B cell (primary cell): ENCODE measurements around the gene DPH3. TPM values are rescaled to one million over a fixed set of nuclear protein-coding genes. Genes with fewer than 3 reads are reported as not detected.

ENCODE experiments used
- ATAC-seq: fragments of 200-7000 bp; cut with Tn5 transposase; one replicate; pipeline ENCODE4 v1.10.0; 2021; ENCODE audit warnings: low read depth, mild to moderate bottlenecking, moderate number of reproducible peaks, moderate library complexity
- CTCF ChIA-PET: fragments of 350-600 bp; sonication (Branson Sonifier 250); formaldehyde crosslinking; loops from one replicate; lab custom pipeline; 2021; ENCODE audit warnings: antibody characterized with exemption, inconsistent platforms; lab: Charles Lee
- POLR2A ChIA-PET: fragments of 350-600 bp; sonication (Branson Sonifier 250); formaldehyde crosslinking; loops from one replicate; lab custom pipeline; 2021; ENCODE audit warnings: antibody characterized with exemption; lab: Charles Lee
- DNase-seq: peaks from one replicate; pipeline ENCODE4 v3.0.0; 2013
- H2AFZ ChIP-seq: 2 replicates; pipeline ENCODE4 v1.6.1; 2012; ENCODE audit warnings: mild to moderate bottlenecking, low read depth, low read length; ENCODE audit not compliant: insufficient read depth, poor library complexity, severe bottlenecking
- H3K27ac ChIP-seq, 2 donors: 1 replicate in 1 of 2; 2 replicates in 1 of 2; pipeline ENCODE4 v1.5.1; 2012 to 2013; ENCODE audit warnings: low read length in 2 of 2, mild to moderate bottlenecking in 2 of 2, moderate library complexity in 1 of 2
- H3K27me3 ChIP-seq, 4 experiments: fragments of 200-600 bp in 1 of 4; sonication (generic) in 1 of 4; replicated peaks in 1 of 4; 1 replicate in 2 of 4; 2 replicates in 2 of 4; pipeline versions ENCODE4 v1.6.1 to v1.7.0; 2013 to 2016; ENCODE audit warnings: low read length in 3 of 4, mild to moderate bottlenecking in 2 of 4, mixed read lengths in 1 of 4, moderate library complexity in 1 of 4; ENCODE audit not compliant: insufficient read depth in 4 of 4, control insufficient read depth in 3 of 4; ENCODE audit errors: control extremely low read depth in 1 of 4
- H3K36me3 ChIP-seq, 2 experiments: replicated peaks in 1 of 2; 1 replicate in 1 of 2; 2 replicates in 1 of 2; pipeline versions ENCODE4 v1.6.1 to v1.7.1; 2013; ENCODE audit warnings: low read length in 1 of 2; ENCODE audit not compliant: insufficient read depth in 2 of 2, control insufficient read depth in 1 of 2; ENCODE audit errors: control extremely low read depth in 1 of 2, extremely low read depth in 1 of 2
- H3K4me1 ChIP-seq, 2 donors: fragments of 200-600 bp in 1 of 2; sonication (generic) in 1 of 2; 1 replicate in 1 of 2; 2 replicates in 1 of 2; pipeline versions ENCODE4 v1.5.1 to v1.6.1; 2013 to 2017; ENCODE audit warnings: low read length in 2 of 2; ENCODE audit not compliant: control insufficient read depth in 2 of 2, insufficient read depth in 2 of 2
- H3K4me2 ChIP-seq: replicated peaks from 2 replicates; pipeline ENCODE3; 2012; ENCODE audit warnings: mild to moderate bottlenecking, low read depth, low read length; ENCODE audit not compliant: poor library complexity, severe bottlenecking
- H3K4me3 ChIP-seq, 5 experiments: fragments of 200-600 bp in 1 of 5; sonication (generic) in 1 of 5; 1 replicate in 3 of 5; 2 replicates in 2 of 5; pipeline versions ENCODE4 v1.5.1 to v1.7.0; 2011 to 2016; ENCODE audit warnings: low read length in 4 of 5, mild to moderate bottlenecking in 4 of 5, low read depth in 2 of 5, control low read depth in 1 of 5, moderate library complexity in 1 of 5; ENCODE audit not compliant: insufficient read depth in 1 of 5; ENCODE audit errors: control extremely low read depth in 1 of 5, extremely low read depth in 1 of 5
- H3K79me2 ChIP-seq: fragments of 200-600 bp; sonication (generic); one replicate; pipeline ENCODE4 v1.6.0; 2016; ENCODE audit warnings: low read length; ENCODE audit not compliant: control insufficient read depth, insufficient read depth
- H3K9ac ChIP-seq: fragments of 200-600 bp; sonication (generic); 2 replicates; pipeline ENCODE4 v1.6.1; 2017; ENCODE audit warnings: mild to moderate bottlenecking, low read length, moderate library complexity
- H3K9me3 ChIP-seq, 3 donors: one replicate each; pipeline versions ENCODE4 v1.6.1 to v1.7.1; 2013; ENCODE audit warnings: low read length in 2 of 3; ENCODE audit not compliant: control insufficient read depth in 2 of 3, insufficient read depth in 1 of 3; ENCODE audit errors: control extremely low read depth in 1 of 3
- H4K20me1 ChIP-seq: 2 replicates; pipeline ENCODE4 v1.6.0; 2012; ENCODE audit warnings: mild to moderate bottlenecking, low read length; ENCODE audit not compliant: insufficient read depth, control insufficient read depth, poor library complexity, severe bottlenecking
- H3K27ac Mint-ChIP-seq: one replicate; pipeline ENCODE4 v1.8.0; 2021; ENCODE audit warnings: mixed read lengths
- H3K27me3 Mint-ChIP-seq: one replicate; pipeline ENCODE4 v1.8.0; 2021; ENCODE audit warnings: mixed read lengths
- H3K4me1 Mint-ChIP-seq: one replicate; pipeline ENCODE4 v1.8.0; 2021; ENCODE audit warnings: mixed read lengths
- H3K4me3 Mint-ChIP-seq: one replicate; pipeline ENCODE4 v1.8.0; 2021; ENCODE audit warnings: mixed read lengths
- H3K9me3 Mint-ChIP-seq: one replicate; pipeline ENCODE4 v1.8.0; 2022; ENCODE audit warnings: mixed read lengths; ENCODE audit not compliant: insufficient read depth
- EZH2 ChIP-seq: IDR thresholded peaks from 2 replicates; pipeline ENCODE4 v1.6.1; 2012; ENCODE audit warnings: borderline replicate concordance, low read depth, mild to moderate bottlenecking, moderate library complexity, low read length; ENCODE audit not compliant: insufficient read depth, poor library complexity, severe bottlenecking
- WGBS: methylation state at CpG from one replicate; pipeline ENCODE4 v1.1.5; 2013; ENCODE audit warnings: missing lambda C conversion rate; ENCODE audit not compliant: insufficient coverage; 5-methylcytosine and 5-hydroxymethylcytosine counted together
- intact Hi-C: fragments of 100-400 bp; cut with micrococcal nuclease; formaldehyde crosslinking; loops from one replicate; pipeline ENCODE4 v1.10.0; 2022
- polyA plus RNA-seq: library from polyadenylated mRNA; depleted of rRNA; stranded (reverse); fragments of >200 nt; gene quantifications from 2 replicates; pipeline ENCODE4 v1.2.3, GENCODE V29; 2012
- total RNA-seq, 2 donors: library from RNA; stranded (reverse); fragments of 120-200 nt in 1 of 2; gene quantifications; 1 replicate in 1 of 2; 2 replicates in 1 of 2; pipeline versions ENCODE4 v1.2.3 to v1.2.4, GENCODE V29; 2013 to 2022
- TF ChIP-seq, protein P1 (sequence below): fragments of 200-600 bp; IDR thresholded peaks from one replicate; pipeline ENCODE4 v1.8.0; 2022; ENCODE audit warnings: antibody characterized with exemption, mild to moderate bottlenecking

DPH3 gene
- total and polyA plus RNA-seq, 2 donors (not counting 1 experiment from before 2014, with no cell fraction given), result 7.4 to 12.9 TPM

DNA sequence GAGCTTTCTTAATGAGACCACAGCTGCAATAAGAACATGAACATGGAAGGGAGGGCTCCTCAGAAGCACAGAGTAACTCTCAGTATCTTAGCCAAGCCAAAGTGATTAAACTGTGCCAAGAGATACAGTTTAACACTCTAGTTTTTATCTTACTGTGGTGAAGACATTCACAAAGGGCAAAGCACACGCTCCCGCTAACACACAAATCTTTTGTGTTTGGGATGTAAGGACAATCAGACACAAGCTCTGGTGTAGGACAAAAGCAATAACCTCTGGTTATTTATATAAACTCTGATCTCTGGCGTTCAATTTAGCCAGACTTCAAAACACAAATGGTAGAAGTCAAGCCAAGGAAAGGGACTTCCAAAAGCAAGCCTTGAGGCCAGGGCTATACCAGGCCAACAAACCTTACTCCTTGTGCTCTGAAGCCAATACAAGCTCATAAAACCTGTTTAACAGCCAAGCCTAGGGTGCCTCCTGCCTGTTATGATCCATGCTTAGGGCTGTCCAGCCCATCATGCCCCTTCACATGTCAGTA is 27.8 kb downstream of the DPH3 start:
- H3K27ac Mint-ChIP-seq, result no peak overlapping the region
- no peaks in the 10 kb centered on the region for H3K27me3 ChIP-seq
- no peaks in the 10 kb centered on the region for H3K4me1 ChIP-seq
- no peak overlapping the region for H3K4me2 ChIP-seq
- no peak overlapping the region for H3K27ac ChIP-seq
- H3K4me3 Mint-ChIP-seq, result no peak overlapping the region
- no peak overlapping the region for H2AFZ ChIP-seq
- H3K4me3 ChIP-seq, result no peak overlapping the region
- no peak overlapping the region for H3K9ac ChIP-seq
- no peaks in the 10 kb centered on the region for H3K36me3 ChIP-seq
- WGBS, result 100% methylated on average over 1 of the region's 3 CpGs
- intact Hi-C loops, result no loop called here
- no peak for DNase-seq
- POLR2A ChIA-PET, result no interaction called here
- H3K79me2 ChIP-seq, result no peaks in the 10 kb centered on the region
- no peaks in the 10 kb centered on the region for H3K9me3 ChIP-seq
- no peak for ATAC-seq
- peaks cover 15% of the 10 kb centered on the region for H3K27me3 Mint-ChIP-seq
- no peaks in the 10 kb centered on the region for H3K4me1 Mint-ChIP-seq
- TF ChIP-seq, protein P1, sequence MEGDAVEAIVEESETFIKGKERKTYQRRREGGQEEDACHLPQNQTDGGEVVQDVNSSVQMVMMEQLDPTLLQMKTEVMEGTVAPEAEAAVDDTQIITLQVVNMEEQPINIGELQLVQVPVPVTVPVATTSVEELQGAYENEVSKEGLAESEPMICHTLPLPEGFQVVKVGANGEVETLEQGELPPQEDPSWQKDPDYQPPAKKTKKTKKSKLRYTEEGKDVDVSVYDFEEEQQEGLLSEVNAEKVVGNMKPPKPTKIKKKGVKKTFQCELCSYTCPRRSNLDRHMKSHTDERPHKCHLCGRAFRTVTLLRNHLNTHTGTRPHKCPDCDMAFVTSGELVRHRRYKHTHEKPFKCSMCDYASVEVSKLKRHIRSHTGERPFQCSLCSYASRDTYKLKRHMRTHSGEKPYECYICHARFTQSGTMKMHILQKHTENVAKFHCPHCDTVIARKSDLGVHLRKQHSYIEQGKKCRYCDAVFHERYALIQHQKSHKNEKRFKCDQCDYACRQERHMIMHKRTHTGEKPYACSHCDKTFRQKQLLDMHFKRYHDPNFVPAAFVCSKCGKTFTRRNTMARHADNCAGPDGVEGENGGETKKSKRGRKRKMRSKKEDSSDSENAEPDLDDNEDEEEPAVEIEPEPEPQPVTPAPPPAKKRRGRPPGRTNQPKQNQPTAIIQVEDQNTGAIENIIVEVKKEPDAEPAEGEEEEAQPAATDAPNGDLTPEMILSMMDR, result no peak
- no peak for TF ChIP-seq EZH2
- no peaks in the 10 kb centered on the region for H4K20me1 ChIP-seq
- CTCF ChIA-PET, result interaction anchor here (0.6 kb wide), 1 partner anchor 139 kb away, joined by 4 read pairs; no protein-coding TSS in a partner anchor
- H3K9me3 Mint-ChIP-seq, result no peaks in the 10 kb centered on the region

DNA sequence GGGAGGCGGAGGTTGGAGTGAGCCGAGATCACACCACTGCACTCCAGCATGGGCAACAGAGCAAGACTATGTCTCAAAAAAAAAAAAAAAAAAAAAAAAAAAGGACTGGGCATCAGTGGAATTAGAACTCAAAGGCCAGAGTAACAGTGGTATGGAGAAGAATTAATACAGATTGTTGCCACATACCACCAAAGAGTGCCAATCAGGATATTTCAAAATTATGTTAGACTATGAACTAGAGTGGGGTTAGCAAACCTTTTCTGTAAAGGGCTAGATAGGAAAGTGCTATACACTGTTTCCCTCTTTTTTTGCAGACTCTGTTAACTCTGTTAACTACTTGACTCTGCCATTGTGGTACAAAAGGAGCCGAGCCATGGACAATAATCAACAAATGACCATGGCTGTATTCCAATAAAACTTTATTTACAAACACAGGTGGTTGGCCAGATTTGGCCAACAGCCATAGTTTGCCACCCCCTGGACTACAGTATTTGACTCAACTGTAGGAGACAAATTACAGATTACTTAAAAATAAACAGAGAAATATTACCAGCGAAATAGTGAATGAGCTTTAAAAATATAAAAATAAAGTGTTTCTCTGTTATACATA is 28.6 kb downstream of the DPH3 start:
- no peaks in the 10 kb centered on the region for H3K4me1 Mint-ChIP-seq
- no peaks in the 10 kb centered on the region for H3K79me2 ChIP-seq
- ATAC-seq, result no peak
- H3K4me3 Mint-ChIP-seq, result no peak overlapping the region
- no peak overlapping the region for H3K27ac ChIP-seq
- no peak overlapping the region for H3K27ac Mint-ChIP-seq
- TF ChIP-seq EZH2, result no peak
- TF ChIP-seq, protein P1, result no peak
- no peaks in the 10 kb centered on the region for H3K36me3 ChIP-seq
- no peak overlapping the region for H2AFZ ChIP-seq
- 100% methylated on average over 1 of the region's 4 CpGs for WGBS
- no peaks in the 10 kb centered on the region for H3K27me3 ChIP-seq
- no peak overlapping the region for H3K4me3 ChIP-seq
- no peaks in the 10 kb centered on the region for H3K4me1 ChIP-seq
- H3K9ac ChIP-seq, result no peak overlapping the region
- intact Hi-C loops, result no loop called here
- CTCF ChIA-PET, result no interaction called here
- no peaks in the 10 kb centered on the region for H4K20me1 ChIP-seq
- H3K4me2 ChIP-seq, result no peak overlapping the region
- POLR2A ChIA-PET, result no interaction called here
- DNase-seq, result no peak
- H3K27me3 Mint-ChIP-seq, result peaks cover 15% of the 10 kb centered on the region
- no peaks in the 10 kb centered on the region for H3K9me3 Mint-ChIP-seq
- no peaks in the 10 kb centered on the region for H3K9me3 ChIP-seq
